ENCODE results near the gene TASOR2.

GRCh38 chr10:5665373-5666007 lies 19.1 kb upstream of the TASOR2 start:
- TF ChIP-seq, protein P1, sequence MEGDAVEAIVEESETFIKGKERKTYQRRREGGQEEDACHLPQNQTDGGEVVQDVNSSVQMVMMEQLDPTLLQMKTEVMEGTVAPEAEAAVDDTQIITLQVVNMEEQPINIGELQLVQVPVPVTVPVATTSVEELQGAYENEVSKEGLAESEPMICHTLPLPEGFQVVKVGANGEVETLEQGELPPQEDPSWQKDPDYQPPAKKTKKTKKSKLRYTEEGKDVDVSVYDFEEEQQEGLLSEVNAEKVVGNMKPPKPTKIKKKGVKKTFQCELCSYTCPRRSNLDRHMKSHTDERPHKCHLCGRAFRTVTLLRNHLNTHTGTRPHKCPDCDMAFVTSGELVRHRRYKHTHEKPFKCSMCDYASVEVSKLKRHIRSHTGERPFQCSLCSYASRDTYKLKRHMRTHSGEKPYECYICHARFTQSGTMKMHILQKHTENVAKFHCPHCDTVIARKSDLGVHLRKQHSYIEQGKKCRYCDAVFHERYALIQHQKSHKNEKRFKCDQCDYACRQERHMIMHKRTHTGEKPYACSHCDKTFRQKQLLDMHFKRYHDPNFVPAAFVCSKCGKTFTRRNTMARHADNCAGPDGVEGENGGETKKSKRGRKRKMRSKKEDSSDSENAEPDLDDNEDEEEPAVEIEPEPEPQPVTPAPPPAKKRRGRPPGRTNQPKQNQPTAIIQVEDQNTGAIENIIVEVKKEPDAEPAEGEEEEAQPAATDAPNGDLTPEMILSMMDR (IDR thresholded peaks at IDR 0.05; ENCODE audit: low read depth, low read length, poor library complexity, severe bottlenecking) = no peak
- no peak for TF ChIP-seq EZH2phosphoT487 (IDR thresholded peaks at IDR 0.05; ENCODE audit: borderline replicate concordance, low read length)
